UCSD-AML1 (cell line): ENCODE measurements around the gene SUMF2.
"Not testable (repeated sequence)": the region's sequence is repeated elsewhere in the genome, so short reads cannot be mapped to it uniquely, and the experiment has no call there.

Experiments used
- DNase-seq: peaks from one replicate; lab custom pipeline; 2025; ENCODE audit not compliant: unreplicated experiment; lab: John Stamatoyannopoulos, UW

SUMF2 gene

GRCh38 chr7:56106108-56107073, 42.3 kb downstream of the SUMF2 start, which contains the start of gene CHCHD2:
Gene CHCHD2, minus strand, starts transcription at chr7:56106476. Its CDS starts 63 bp downstream, at chr7:56106413.
- peak; percentile 89 for DNase-seq

GRCh38 chr7:56107954-56108258, 43.8 kb downstream of the SUMF2 start:
- no peak for DNase-seq

GRCh38 chr7:56110611-56111010, 46.5 kb downstream of the SUMF2 start:
- no peak for DNase-seq

GRCh38 chr7:56112244-56112643, 48.2 kb downstream of the SUMF2 start:
- not testable (repeated sequence) for DNase-seq

- DNase-seq = no peak
These were observed 51.9 kb downstream of the SUMF2 start, which contains the start of gene NUPR2 for GRCh38 chr7:56115852-56116538. Gene NUPR2, minus strand, starts transcription at chr7:56116417. Its CDS starts 103 bp downstream, at chr7:56116314.

- no peak for DNase-seq
These were observed 57.4 kb downstream of the SUMF2 start for GRCh38 chr7:56121440-56121839.

- no peak for DNase-seq
These were observed 60.9 kb downstream of the SUMF2 start for GRCh38 chr7:56124981-56125380.

- DNase-seq = no peak
These were observed 61.7 kb downstream of the SUMF2 start for GRCh38 chr7:56125831-56126230.

GRCh38 chr7:56127241-56127975, 63.3 kb downstream of the SUMF2 start:
- DNase-seq = no peak
